ENCODE measurements around the gene TAF12. TPM values are rescaled to one million over a fixed set of nuclear protein-coding genes. Genes with fewer than 3 reads are reported as not detected.
A peak's percentile ranks its signal among the peaks of the same experiment; 100 is the strongest.
"Not testable (repeated sequence)": the region's sequence is repeated elsewhere in the genome, so short reads cannot be mapped to it uniquely, and the experiment has no call there.

Gene TAF12
- total RNA-seq, 1 experiment from 2014 or later = 33.9 TPM

GRCh38 chr1:28577052-28577678 lies 65.7 kb downstream of the TAF12 start:
- ATAC-seq (peak; percentile 42), DNase-seq (ENCODE audit: low read depth, low spot score) (no peak)
- CTCF ChIA-PET = no interaction called here
- BruUV-seq (replicated peaks) = no TSS peak
- H3K4me3 ChIP-seq (ENCODE audit: low read depth in 2 of 2, low read length in 2 of 2) = no peak overlapping the region
- in situ Hi-C loops (cut with HindIII; ENCODE audit: low pct_unique_long_range_greater_than_20kb, low sequenced_read_pairs) (no loop called here), intact Hi-C loops (cut with micrococcal nuclease; ENCODE audit: unreplicated experiment) (no loop called here)
- H3K27me3 ChIP-seq (ENCODE audit: control insufficient read depth, insufficient read depth, low read length) = no peaks in the 10 kb centered on the region
- no peaks in the 10 kb centered on the region for H3K9me3 ChIP-seq (ENCODE audit: control insufficient read depth, insufficient read depth, low read depth, low read length)
- TF ChIP-seq POLR2AphosphoS5 (IDR thresholded peaks at IDR 0.05; ENCODE audit: low read depth, low read length) = 0 out of 2 replicates have a peak, but pooled peaks have one; percentile 21
- TF ChIP-seq REST (IDR thresholded peaks at IDR 0.05; ENCODE audit: insufficient read depth in 1 of 2, low read depth in 2 of 2, low read length in 1 of 2) = no peak
- H3K4me1 ChIP-seq (ENCODE audit: control insufficient read depth, insufficient read depth, low read length) = peaks cover 4% of the 10 kb centered on the region
- no peak overlapping the region for H3K27ac ChIP-seq (ENCODE audit: low read length)
- peaks cover 15% of the 10 kb centered on the region for H3K36me3 ChIP-seq (ENCODE audit: control insufficient read depth, insufficient read depth, low read length)
- POLR2A ChIA-PET = interaction anchor here (0.5 to 0.6 kb wide), 2 partner anchors 12 to 18 kb away, joined by 4 read pairs; no protein-coding TSS in a partner anchor

GRCh38 chr1:28573564-28573963 lies 69.3 kb downstream of the TAF12 start:
- Histone ChIP-seq H3K27me3 (ENCODE audit: control insufficient read depth, insufficient read depth, low read length) (no peaks in the 10 kb centered on the region), H3K4me1 (ENCODE audit: control insufficient read depth, insufficient read depth, low read length) (no peaks in the 10 kb centered on the region), H3K36me3 (ENCODE audit: control insufficient read depth, insufficient read depth, low read length) (0 out of 2 replicates have a peak, but pooled peaks cover 8% of the 10 kb centered on the region), H3K27ac (ENCODE audit: low read length) (no peak overlapping the region), H3K9me3 (ENCODE audit: control insufficient read depth, insufficient read depth, low read depth, low read length) (no peaks in the 10 kb centered on the region), H3K4me3 (ENCODE audit: low read depth in 2 of 2, low read length in 2 of 2) (no peak overlapping the region)
- no TSS peak for BruUV-seq (replicated peaks)
- in situ Hi-C loops (cut with HindIII; ENCODE audit: low pct_unique_long_range_greater_than_20kb, low sequenced_read_pairs) (no loop called here), intact Hi-C loops (cut with micrococcal nuclease; ENCODE audit: unreplicated experiment) (no loop called here)
- DNase-seq (ENCODE audit: low read depth, low spot score) (no peak), ATAC-seq (no peak)
- TF ChIP-seq TCF7L2 (IDR thresholded peaks at IDR 0.05; ENCODE audit: low read depth, low read length) = no peak
- no peak for TF ChIP-seq REST (IDR thresholded peaks at IDR 0.05; ENCODE audit: insufficient read depth in 1 of 2, low read depth in 2 of 2, low read length in 1 of 2)
- ChIA-PET CTCF (no interaction called here), POLR2A (interaction anchor here (0.7 kb wide), 1 partner anchor 210 kb away, joined by 8 read pairs; no protein-coding TSS in a partner anchor)

- H3K36me3 ChIP-seq (ENCODE audit: control insufficient read depth, insufficient read depth, low read length); BruUV-seq (replicated peaks); H3K27me3 ChIP-seq (ENCODE audit: control insufficient read depth, insufficient read depth, low read length); H3K4me1 ChIP-seq (ENCODE audit: control insufficient read depth, insufficient read depth, low read length); intact Hi-C loops (cut with micrococcal nuclease; ENCODE audit: unreplicated experiment); in situ Hi-C loops (cut with HindIII; ENCODE audit: low pct_unique_long_range_greater_than_20kb, low sequenced_read_pairs); H3K4me3 ChIP-seq (ENCODE audit: low read depth in 2 of 2, low read length in 2 of 2); CTCF ChIA-PET; ATAC-seq; DNase-seq (ENCODE audit: low read depth, low spot score); POLR2A ChIA-PET; H3K9me3 ChIP-seq (ENCODE audit: control insufficient read depth, insufficient read depth, low read depth, low read length); H3K27ac ChIP-seq (ENCODE audit: low read length): not testable (repeated sequence)
Observed at GRCh38 chr1:28572891-28573290, 70.0 kb downstream of the TAF12 start.

Data from Panc1 (cell line).